ENCODE data around the gene GNA15. TPM values are rescaled to one million over a fixed set of nuclear protein-coding genes. Genes with fewer than 3 reads are reported as not detected.

Gene GNA15
- total and polyA plus RNA-seq, 7 experiments from 2014 or later, result 0.09 to 131 (median 3.7) TPM; not detected in 1

DNA sequence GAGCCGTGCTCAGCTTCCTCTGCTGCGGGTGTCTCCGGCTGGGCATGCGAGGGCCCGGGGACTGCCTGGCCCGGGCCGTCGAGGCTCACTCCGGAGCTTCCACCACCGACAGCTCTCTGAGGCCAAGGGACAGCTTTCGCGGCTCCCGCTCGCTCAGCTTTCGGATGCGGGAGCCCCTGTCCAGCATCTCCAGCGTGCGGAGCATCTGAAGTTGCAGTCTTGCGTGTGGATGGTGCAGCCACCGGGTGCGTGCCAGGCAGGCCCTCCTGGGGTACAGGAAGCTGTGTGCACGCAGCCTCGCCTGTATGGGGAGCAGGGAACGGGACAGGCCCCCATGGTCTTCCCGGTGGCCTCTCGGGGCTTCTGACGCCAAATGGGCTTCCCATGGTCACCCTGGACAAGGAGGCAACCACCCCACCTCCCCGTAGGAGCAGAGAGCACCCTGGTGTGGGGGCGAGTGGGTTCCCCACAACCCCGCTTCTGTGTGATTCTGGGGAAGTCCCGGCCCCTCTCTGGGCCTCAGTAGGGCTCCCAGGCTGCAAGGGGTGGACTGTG, 44.0 kb downstream of the GNA15 start:
- Histone ChIP-seq H3K27ac (ENCODE audit: low read depth, low read length) (peak overlapping the region; percentile 88), H3K27me3 (ENCODE audit: control insufficient read depth in 2 of 2, insufficient read depth in 2 of 2, low read length in 2 of 2) (no peaks in the 10 kb centered on the region), H3K4me3 (ENCODE audit: low read length) (peak overlapping the region; percentile 96), H3K9me3 (ENCODE audit: control insufficient read depth in 2 of 3, low read length in 3 of 3) (no peaks in the 10 kb centered on the region), H3K4me1 (ENCODE audit: control insufficient read depth in 2 of 2, insufficient read depth in 2 of 2, low read length in 2 of 2) (peaks cover 45 to 50% of the 10 kb centered on the region in 2 donors), H3K36me3 (ENCODE audit: control insufficient read depth in 2 of 3, insufficient read depth in 3 of 3, low read length in 3 of 3) (peaks cover 0 to 41% (median 12%) of the 10 kb centered on the region in 3 experiments)
- no peaks in the 10 kb centered on the region for H3K27me3 Mint-ChIP-seq
- H3K27ac Mint-ChIP-seq, result peak overlapping the region; percentile 88 to 100 (median 91)
- ChIA-PET POLR2A (interaction anchor here (0.5 to 2.0 kb wide), 7 partner anchors 33 to 1434 kb away, joined by 3 to 10 read pairs (median 4); no protein-coding TSS in a partner anchor), CTCF (interaction anchor here (0.6 to 1.2 kb wide), 2 partner anchors 34 to 104 kb away, joined by 3 to 5 read pairs; no protein-coding TSS in a partner anchor)
- peaks cover 0 to 53% (median 18%) of the 10 kb centered on the region in 5 donors for H3K36me3 Mint-ChIP-seq
- H3K4me1 Mint-ChIP-seq, result peaks cover 17 to 45% (median 38%) of the 10 kb centered on the region in 7 donors
- intact Hi-C loops (cut with micrococcal nuclease), result loop anchor here (2.0 to 5.0 kb wide), 4 partner anchors 17 to 1222 kb away; partner anchors contain the start of genes CHAF1A (in 1 of the 2), GADD45B (in 1 of the 2), GNA15 (in 1 of the 2) and SH3GL1 (in 1 of the 2)
- ATAC-seq (peak; percentile 15), DNase-seq (peak in 2 of 9 donors; percentile 25 to 72)
- H3K9me3 Mint-ChIP-seq, result peaks cover 0 to 3% (median 0%) of the 10 kb centered on the region in 11 donors
- peak overlapping the region; percentile 95 to 100 (median 98) for H3K4me3 Mint-ChIP-seq

DNA sequence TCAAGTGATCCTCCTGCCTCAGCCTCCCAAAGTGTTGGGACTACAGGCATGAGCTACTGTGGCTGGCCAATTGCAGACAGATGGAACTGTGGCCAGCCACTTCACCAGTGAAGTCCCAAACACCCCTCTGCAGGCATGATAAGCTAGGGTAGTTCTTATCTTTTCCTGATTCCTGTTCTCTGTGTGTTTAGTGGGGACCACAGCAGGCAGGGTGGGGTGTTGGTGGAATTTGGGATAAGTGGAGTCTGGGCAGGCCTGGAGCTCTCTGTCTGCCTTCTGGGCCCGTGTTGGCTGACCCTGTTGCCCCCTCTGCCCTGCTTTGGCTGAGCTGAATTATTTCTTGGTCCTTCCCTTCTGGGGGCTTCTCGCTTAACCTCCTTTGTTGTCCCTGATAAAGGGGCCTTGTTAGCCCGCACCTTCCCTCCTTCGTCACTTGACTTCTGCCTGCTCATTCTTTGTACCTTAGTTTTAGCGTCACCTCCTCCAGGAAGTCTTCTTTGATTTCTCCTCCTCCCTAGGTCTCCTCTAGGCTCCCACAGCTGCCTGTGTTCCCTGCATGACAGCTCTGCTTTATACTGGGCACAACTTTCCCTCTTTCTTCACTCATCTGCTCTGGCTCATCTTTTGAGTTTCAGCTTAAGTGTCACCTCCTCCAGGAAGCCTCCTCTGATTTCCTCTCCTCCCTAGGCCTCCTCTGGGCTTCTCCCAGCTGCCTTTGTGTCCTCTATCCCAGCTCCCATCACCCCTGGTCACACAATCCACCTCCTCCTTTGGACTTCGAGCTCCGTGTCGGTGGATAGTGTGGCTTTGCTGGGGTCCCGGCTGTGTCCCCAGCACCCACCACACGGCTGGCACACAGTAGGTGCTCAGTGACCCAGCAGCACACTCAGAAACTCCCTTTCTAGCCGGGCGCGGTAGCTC, 48.1 kb downstream of the GNA15 start:
- peaks cover 37 to 62% (median 49%) of the 10 kb centered on the region in 7 donors for H3K4me1 Mint-ChIP-seq
- Histone ChIP-seq H3K4me1 (ENCODE audit: control insufficient read depth in 2 of 2, insufficient read depth in 2 of 2, low read length in 2 of 2) (peaks cover 52 to 59% of the 10 kb centered on the region in 2 donors), H3K9me3 (ENCODE audit: control insufficient read depth in 2 of 3, low read length in 3 of 3) (no peaks in the 10 kb centered on the region), H3K27me3 (ENCODE audit: control insufficient read depth in 2 of 2, insufficient read depth in 2 of 2, low read length in 2 of 2) (no peaks in the 10 kb centered on the region), H3K36me3 (ENCODE audit: control insufficient read depth in 2 of 3, insufficient read depth in 3 of 3, low read length in 3 of 3) (peaks cover 0 to 40% (median 12%) of the 10 kb centered on the region in 3 experiments), H3K4me3 (ENCODE audit: low read length) (peak overlapping the region; percentile 18), H3K27ac (ENCODE audit: low read depth, low read length) (peak overlapping the region; percentile 34)
- DNase-seq, result no peak
- peak overlapping the region; percentile 78 to 99 (median 91) for H3K27ac Mint-ChIP-seq
- H3K36me3 Mint-ChIP-seq, result peaks cover 0 to 44% (median 18%) of the 10 kb centered on the region in 5 donors
- peaks cover 0 to 2% (median 0%) of the 10 kb centered on the region in 5 donors for H3K27me3 Mint-ChIP-seq
- no peak for ATAC-seq
- ChIA-PET CTCF (interaction anchor here (0.6 to 1.8 kb wide), 4 partner anchors 20 to 205 kb away, joined by 3 to 5 read pairs (median 3); no protein-coding TSS in a partner anchor), POLR2A (interaction anchor here (0.6 to 3.9 kb wide), 12 partner anchors 11 to 591 kb away, joined by 3 to 21 read pairs (median 4); partner anchors contain the start of gene TLE6)
- intact Hi-C loops (cut with micrococcal nuclease), result loop anchor here (2.0 to 5.0 kb wide), 4 partner anchors 233 to 1218 kb away; partner anchors contain the start of genes CHAF1A (in 1 of the 2), MRPL54 (in 1 of the 2), SH3GL1 (in 1 of the 2) and ZNF57 (in 1 of the 2)
- peak overlapping the region; percentile 86 to 99 (median 94) for H3K4me3 Mint-ChIP-seq
- peaks cover 0 to 3% (median 0%) of the 10 kb centered on the region in 11 donors for H3K9me3 Mint-ChIP-seq

DNA sequence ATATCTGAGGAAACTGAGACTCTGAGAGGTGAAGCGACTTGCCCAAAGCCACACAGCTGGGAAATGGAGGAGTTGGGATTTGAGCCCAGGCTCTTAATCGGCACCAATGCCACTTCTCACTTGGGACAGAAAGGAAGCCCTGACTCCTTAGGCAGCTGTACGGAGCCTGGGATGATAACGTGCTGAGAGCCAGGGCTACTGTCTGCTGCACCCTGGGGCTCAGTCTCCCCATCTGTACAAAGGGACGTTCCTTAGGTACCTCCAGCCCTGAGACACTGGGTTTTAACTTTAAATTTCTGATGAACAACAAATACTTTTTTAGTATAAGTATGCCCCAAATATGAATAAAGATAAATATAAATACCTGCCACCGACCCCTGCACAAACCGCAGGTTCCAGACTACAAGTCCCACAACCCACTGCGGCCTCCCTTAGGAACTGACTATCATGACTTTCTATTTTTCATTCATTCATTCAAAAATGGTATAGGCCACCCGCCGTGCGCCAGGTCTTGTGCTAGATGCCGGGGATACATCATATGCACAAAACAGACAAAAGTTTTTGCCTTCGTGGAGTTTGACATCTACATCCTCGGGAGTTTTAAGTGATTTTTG, 49.1 kb downstream of the GNA15 start:
- ChIA-PET POLR2A (interaction anchor here (0.7 to 3.9 kb wide), 11 partner anchors 8 to 1539 kb away, joined by 3 to 21 read pairs (median 4); no protein-coding TSS in a partner anchor), CTCF (interaction anchor here (0.7 to 1.8 kb wide), 2 partner anchors 21 to 23 kb away, joined by 3 to 5 read pairs; no protein-coding TSS in a partner anchor)
- ATAC-seq, result peak; percentile 54
- Mint-ChIP-seq H3K27ac (peak overlapping the region; percentile 89 to 99 (median 91)), H3K4me1 (peaks cover 43 to 66% (median 54%) of the 10 kb centered on the region in 7 donors), H3K27me3 (peaks cover 0 to 2% (median 0%) of the 10 kb centered on the region in 5 donors), H3K36me3 (peaks cover 0 to 36% (median 18%) of the 10 kb centered on the region in 5 donors), H3K4me3 (peak overlapping the region; percentile 86 to 99 (median 94)), H3K9me3 (peaks cover 0 to 3% (median 0%) of the 10 kb centered on the region in 11 donors)
- Histone ChIP-seq H3K4me1 (ENCODE audit: control insufficient read depth in 2 of 2, insufficient read depth in 2 of 2, low read length in 2 of 2) (peaks cover 53 to 63% of the 10 kb centered on the region in 2 donors), H3K27ac (ENCODE audit: low read depth, low read length) (peak overlapping the region; percentile 74), H3K4me3 (ENCODE audit: low read length) (peak overlapping the region; percentile 71), H3K27me3 (ENCODE audit: control insufficient read depth in 2 of 2, insufficient read depth in 2 of 2, low read length in 2 of 2) (no peaks in the 10 kb centered on the region), H3K9me3 (ENCODE audit: control insufficient read depth in 2 of 3, low read length in 3 of 3) (no peaks in the 10 kb centered on the region), H3K36me3 (ENCODE audit: control insufficient read depth in 2 of 3, insufficient read depth in 3 of 3, low read length in 3 of 3) (peaks cover 0 to 30% (median 12%) of the 10 kb centered on the region in 3 experiments)
- intact Hi-C loops (cut with micrococcal nuclease), result loop anchor here (1.0 to 5.0 kb wide), 17 partner anchors 8 to 1607 kb away; partner anchors contain the start of genes MRPL54 (in 2 of the 2), APBA3 (in 1 of the 2), CACTIN (in 1 of the 2) and CHAF1A (in 1 of the 2)
- DNase-seq, result peak in 2 of 9 donors; percentile 45 to 78

DNA sequence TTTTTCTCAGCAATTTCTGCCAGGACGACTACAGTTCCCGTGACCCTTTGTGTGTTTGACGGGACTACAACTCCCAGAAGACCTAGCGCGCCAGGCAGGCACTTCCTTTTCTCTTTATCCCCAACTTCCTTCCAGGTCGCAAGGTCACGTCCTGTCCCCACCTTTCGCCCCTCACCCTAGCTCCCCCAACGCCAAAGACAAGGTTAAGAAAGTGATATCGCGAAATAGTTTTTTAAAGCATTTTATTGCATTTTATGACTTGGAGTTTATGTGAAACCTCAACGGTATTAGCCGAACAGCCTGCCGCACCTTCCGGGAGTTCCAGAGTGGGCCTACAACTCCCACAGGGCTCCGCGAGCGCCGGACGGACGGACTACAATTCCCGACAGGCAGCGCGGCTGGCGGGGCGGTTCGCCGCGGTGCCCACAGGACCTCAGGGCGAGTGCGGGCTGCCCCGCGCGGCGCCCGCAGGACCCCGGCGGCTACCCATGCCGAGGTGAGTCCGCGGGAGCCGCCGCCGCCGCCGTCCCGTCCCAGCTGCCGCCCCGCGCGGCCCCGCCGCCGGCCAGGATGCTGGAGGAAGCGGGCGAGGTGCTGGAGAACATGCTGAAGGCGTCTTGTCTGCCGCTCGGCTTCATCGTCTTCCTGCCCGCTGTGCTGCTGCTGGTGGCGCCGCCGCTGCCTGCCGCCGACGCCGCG, 49.8 kb downstream of the GNA15 start, which contains the start of gene NCLN:
Gene NCLN (plus strand): TSS at position 470 of the 699 bp plus-strand sequence. CDS start 101 bp downstream, at position 571.
- Histone ChIP-seq H3K4me3 (ENCODE audit: low read length) (peak within 1 kb of the TSS; percentile 71), H3K36me3 (ENCODE audit: control insufficient read depth in 2 of 3, insufficient read depth in 3 of 3, low read length in 3 of 3) (peaks cover 0 to 24% (median 9%) of the 10 kb centered on the region in 3 experiments), H3K27ac (ENCODE audit: low read depth, low read length) (peak within 1 kb of the TSS; percentile 74), H3K9me3 (ENCODE audit: control insufficient read depth in 2 of 3, low read length in 3 of 3) (no peaks in the 10 kb centered on the region), H3K4me1 (ENCODE audit: control insufficient read depth in 2 of 2, insufficient read depth in 2 of 2, low read length in 2 of 2) (peaks cover 53 to 63% of the 10 kb centered on the region in 2 donors), H3K27me3 (ENCODE audit: control insufficient read depth in 2 of 2, insufficient read depth in 2 of 2, low read length in 2 of 2) (no peaks in the 10 kb centered on the region)
- Mint-ChIP-seq H3K9me3 (peaks cover 0 to 3% (median 0%) of the 10 kb centered on the region in 11 donors), H3K36me3 (peaks cover 0 to 30% (median 13%) of the 10 kb centered on the region in 5 donors), H3K4me3 (peak within 1 kb of the TSS; percentile 86 to 99 (median 94)), H3K4me1 (peaks cover 43 to 66% (median 54%) of the 10 kb centered on the region in 7 donors), H3K27me3 (peaks cover 0 to 2% (median 0%) of the 10 kb centered on the region in 5 donors), H3K27ac (peak within 1 kb of the TSS; percentile 89 to 99 (median 91))
- ChIA-PET POLR2A (interaction anchor here (0.7 to 3.9 kb wide), 10 partner anchors 9 to 1539 kb away, joined by 3 to 21 read pairs (median 6); no protein-coding TSS in a partner anchor), CTCF (interaction anchor here (0.6 to 1.8 kb wide), 2 partner anchors 24 to 424 kb away, joined by 3 to 5 read pairs; no protein-coding TSS in a partner anchor)
- peak; percentile 92 to 98 (median 95) for DNase-seq
- intact Hi-C loops (cut with micrococcal nuclease), result loop anchor here (1.0 to 5.0 kb wide), 16 partner anchors 8 to 1607 kb away; partner anchors contain the start of genes MRPL54 (in 2 of the 2), APBA3 (in 1 of the 2), CACTIN (in 1 of the 2) and DOHH (in 1 of the 2)
- peak; percentile 94 for ATAC-seq

DNA sequence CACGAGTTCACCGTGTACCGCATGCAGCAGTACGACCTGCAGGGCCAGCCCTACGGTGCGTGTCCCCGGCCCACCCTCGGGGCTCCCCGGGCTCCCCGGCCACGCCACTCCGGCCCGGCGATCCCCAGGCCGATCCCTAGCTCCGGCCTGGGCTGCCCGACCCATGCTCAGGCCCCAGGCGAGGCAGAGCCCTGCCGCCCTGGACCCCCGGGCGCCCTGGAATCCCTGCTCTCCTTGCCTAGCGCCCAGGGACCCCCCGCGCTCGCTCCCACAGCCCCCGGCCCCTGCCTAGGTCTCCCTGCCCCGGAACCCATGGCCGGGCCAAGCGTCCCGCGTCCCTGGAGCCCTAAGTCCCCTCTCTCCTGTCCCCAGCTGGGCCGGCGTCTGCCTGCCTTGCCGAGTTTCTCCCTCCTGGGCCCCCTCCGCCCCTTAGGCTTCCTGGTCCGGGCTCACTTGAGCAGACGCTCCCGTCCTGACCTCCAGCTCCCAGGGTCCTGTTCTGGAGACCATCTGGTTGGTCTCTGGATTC, 50.4 kb downstream of the GNA15 start:
- no peak for DNase-seq
- Histone ChIP-seq H3K36me3 (ENCODE audit: control insufficient read depth in 2 of 3, insufficient read depth in 3 of 3, low read length in 3 of 3) (peaks cover 0 to 19% (median 4%) of the 10 kb centered on the region in 3 experiments), H3K9me3 (ENCODE audit: control insufficient read depth in 2 of 3, low read length in 3 of 3) (no peaks in the 10 kb centered on the region), H3K4me3 (ENCODE audit: low read length) (peak overlapping the region; percentile 71), H3K4me1 (ENCODE audit: control insufficient read depth in 2 of 2, insufficient read depth in 2 of 2, low read length in 2 of 2) (peaks cover 49 to 63% of the 10 kb centered on the region in 2 donors), H3K27me3 (ENCODE audit: control insufficient read depth in 2 of 2, insufficient read depth in 2 of 2, low read length in 2 of 2) (no peaks in the 10 kb centered on the region), H3K27ac (ENCODE audit: low read depth, low read length) (peak overlapping the region; percentile 74)
- Mint-ChIP-seq H3K36me3 (peaks cover 0 to 24% (median 9%) of the 10 kb centered on the region in 5 donors), H3K27me3 (peaks cover 0 to 2% (median 0%) of the 10 kb centered on the region in 5 donors), H3K27ac (peak overlapping the region in 8 of 9 donors; percentile 48 to 91 (median 78)), H3K4me3 (peak overlapping the region; percentile 84 to 99 (median 90)), H3K4me1 (peaks cover 43 to 67% (median 55%) of the 10 kb centered on the region in 7 donors), H3K9me3 (peaks cover 0 to 5% (median 0%) of the 10 kb centered on the region in 11 donors)
- intact Hi-C loops (cut with micrococcal nuclease), result loop anchor here (5.0 kb wide), 4 partner anchors 149 to 1606 kb away; partner anchors contain the start of genes APBA3 (in 1 of the 2), CACTIN (in 1 of the 2), FEM1A (in 1 of the 2) and MRPL54 (in 1 of the 2)
- ATAC-seq, result no peak
- CTCF ChIA-PET, result no interaction called here
- POLR2A ChIA-PET, result interaction anchor here (1.0 to 3.9 kb wide), 4 partner anchors 10 to 24 kb away, joined by 3 to 21 read pairs (median 8); no protein-coding TSS in a partner anchor

Data from naive thymus-derived CD4-positive, alpha-beta T cell (primary cell).